Sigmoid colon (tissue), 7 donors: ENCODE measurements around the gene ASS1. TPM values are rescaled to one million over a fixed set of nuclear protein-coding genes. Genes with fewer than 3 reads are reported as not detected.
"Not testable (repeated sequence)": the region's sequence is repeated elsewhere in the genome, so short reads cannot be mapped to it uniquely, and the experiment has no call there.

ENCODE experiments used
- DNase-seq: peaks from one replicate; pipeline ENCODE4 v3.0.0-alpha.2; 2019
- H3K27ac ChIP-seq, 4 donors: fragments of 200-600 bp; sonication (generic); one replicate each; pipeline ENCODE4 v1.5.1; 2016 to 2019; ENCODE audit warnings: mild to moderate bottlenecking in 1 of 4
- H3K27me3 ChIP-seq, 3 donors: fragments of 200-600 bp; sonication (generic); one replicate each; pipeline ENCODE4 v1.5.1; 2019; ENCODE audit warnings: mild to moderate bottlenecking in 1 of 3
- H3K36me3 ChIP-seq, 4 donors: fragments of 200-600 bp; sonication (generic); one replicate each; pipeline ENCODE4 v1.5.1; 2016 to 2019
- H3K4me1 ChIP-seq, 4 donors: fragments of 200-600 bp; sonication (generic); one replicate each; pipeline ENCODE4 v1.5.1; 2017 to 2019
- H3K4me3 ChIP-seq, 4 donors: fragments of 200-600 bp; sonication (generic); one replicate each; pipeline ENCODE4 v1.5.1; 2017 to 2019; ENCODE audit warnings: mild to moderate bottlenecking in 2 of 4, moderate library complexity in 1 of 4
- H3K9me3 ChIP-seq, 4 donors: fragments of 200-600 bp in 3 of 4; sonication (generic) in 3 of 4; one replicate each; pipeline versions ENCODE4 v1.5.1 to v1.6.1; 2013 to 2019
- EP300 ChIP-seq, 4 donors: sonication (generic); formaldehyde crosslinking; IDR thresholded peaks; one replicate each; pipeline ENCODE4 v1.6.1; 2017; ENCODE audit warnings: antibody characterized with exemption in 4 of 4
- POLR2A ChIP-seq, 2 donors: fragments of 450-650 bp; IDR thresholded peaks; one replicate each; pipeline ENCODE4 v1.6.1; 2016; ENCODE audit warnings: antibody characterized with exemption in 2 of 2, mild to moderate bottlenecking in 2 of 2, moderate library complexity in 2 of 2
- POLR2AphosphoS5 ChIP-seq, 4 donors: sonication (generic); formaldehyde crosslinking; IDR thresholded peaks; one replicate each; pipeline ENCODE4 v1.6.1; 2017; ENCODE audit warnings: antibody characterized with exemption in 4 of 4
- WGBS, 2 donors: extraction: QIAGEN DNeasy Blood & Tissue Kit; methylation state at CpG; one replicate each; pipeline ENCODE4 v1.1.7; 2013; 5-methylcytosine and 5-hydroxymethylcytosine counted together
- intact Hi-C: fragments of 100-400 bp; cut with DNase I; formaldehyde crosslinking; loops from one replicate; pipeline ENCODE4 v1.15.1; 2023
- polyA plus RNA-seq, 3 donors: library from polyadenylated mRNA; stranded (reverse); fragments of 200-250 nt; gene quantifications; one replicate each; pipeline ENCODE4 v1.2.3, GENCODE V29; 2013
- total RNA-seq, 4 donors: library from RNA; depleted of rRNA; stranded (reverse); fragments of >200 nt; gene quantifications; one replicate each; pipeline ENCODE4 v1.1.0, GENCODE V29; 2016
- TF ChIP-seq, protein P1 (sequence below), 4 experiments: fragments of 450-650 bp in 3 of 4; fragments of 200-600 bp in 1 of 4; IDR thresholded peaks; one replicate each; pipeline ENCODE4 v1.5.1; 2016 to 2019; ENCODE audit warnings: antibody characterized with exemption in 4 of 4, mild to moderate bottlenecking in 3 of 4, moderate library complexity in 2 of 4
- donor health status: healthy with polysubstance abuse.
- donor health status: Bipolar disorder and iron deficiency.
- donor health status: healthy.

ASS1 gene
- total and polyA plus RNA-seq, 7 donors, result 65.8 to 1,420 (median 84.2) TPM

DNA sequence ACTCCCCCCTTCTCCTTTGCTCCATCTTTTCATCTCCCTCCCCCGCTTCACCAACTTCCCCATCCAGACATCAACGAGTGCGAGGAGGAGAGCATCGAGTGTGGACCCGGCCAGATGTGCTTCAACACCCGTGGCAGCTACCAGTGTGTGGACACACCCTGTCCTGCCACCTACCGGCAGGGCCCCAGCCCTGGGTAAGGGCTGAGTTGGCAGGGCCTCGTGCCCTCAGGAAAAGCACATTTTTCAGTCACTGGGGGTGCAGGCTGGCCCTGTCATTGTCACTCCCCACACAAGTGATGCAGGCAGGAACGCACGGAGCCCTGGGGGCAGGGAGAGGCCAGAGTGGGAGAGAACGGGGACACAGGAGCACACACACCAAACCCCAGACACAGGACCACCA is 12.4 kb upstream of the ASS1 start:
- Histone ChIP-seq H3K4me1 (peaks cover 0 to 13% (median 11%) of the 10 kb centered on the region in 4 donors), H3K27me3 (peaks cover 0 to 6% (median 0%) of the 10 kb centered on the region in 3 donors), H3K36me3 (peaks cover 0 to 39% (median 19%) of the 10 kb centered on the region in 4 donors), H3K4me3 (no peak overlapping the region), H3K9me3 (no peaks in the 10 kb centered on the region), H3K27ac (no peak overlapping the region)
- 39 to 53% methylated on average over 11 of the region's 11 CpGs for WGBS, 2 donors
- TF ChIP-seq POLR2AphosphoS5 (IDR thresholded peaks at IDR 0.05) (no peak), EP300 (IDR thresholded peaks at IDR 0.05) (no peak), POLR2A (IDR thresholded peaks at IDR 0.05) (no peak)
- TF ChIP-seq, protein P1, sequence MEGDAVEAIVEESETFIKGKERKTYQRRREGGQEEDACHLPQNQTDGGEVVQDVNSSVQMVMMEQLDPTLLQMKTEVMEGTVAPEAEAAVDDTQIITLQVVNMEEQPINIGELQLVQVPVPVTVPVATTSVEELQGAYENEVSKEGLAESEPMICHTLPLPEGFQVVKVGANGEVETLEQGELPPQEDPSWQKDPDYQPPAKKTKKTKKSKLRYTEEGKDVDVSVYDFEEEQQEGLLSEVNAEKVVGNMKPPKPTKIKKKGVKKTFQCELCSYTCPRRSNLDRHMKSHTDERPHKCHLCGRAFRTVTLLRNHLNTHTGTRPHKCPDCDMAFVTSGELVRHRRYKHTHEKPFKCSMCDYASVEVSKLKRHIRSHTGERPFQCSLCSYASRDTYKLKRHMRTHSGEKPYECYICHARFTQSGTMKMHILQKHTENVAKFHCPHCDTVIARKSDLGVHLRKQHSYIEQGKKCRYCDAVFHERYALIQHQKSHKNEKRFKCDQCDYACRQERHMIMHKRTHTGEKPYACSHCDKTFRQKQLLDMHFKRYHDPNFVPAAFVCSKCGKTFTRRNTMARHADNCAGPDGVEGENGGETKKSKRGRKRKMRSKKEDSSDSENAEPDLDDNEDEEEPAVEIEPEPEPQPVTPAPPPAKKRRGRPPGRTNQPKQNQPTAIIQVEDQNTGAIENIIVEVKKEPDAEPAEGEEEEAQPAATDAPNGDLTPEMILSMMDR (IDR thresholded peaks at IDR 0.05), result no peak
- DNase-seq, result no peak
- intact Hi-C loops, result no loop called here

GRCh38 chr9:130432796-130433167 is 12.0 kb upstream of the ASS1 start:
- TF ChIP-seq POLR2AphosphoS5 (IDR thresholded peaks at IDR 0.05) (no peak), EP300 (IDR thresholded peaks at IDR 0.05) (no peak), POLR2A (IDR thresholded peaks at IDR 0.05) (no peak)
- TF ChIP-seq, protein P1 (IDR thresholded peaks at IDR 0.05), result no peak
- WGBS, 2 donors, result 34 to 58% methylated on average over 16 of the region's 16 CpGs
- Histone ChIP-seq H3K4me3 (peak overlapping the region in 2 of 4 donors; percentile 39 to 44), H3K36me3 (peaks cover 0 to 35% (median 15%) of the 10 kb centered on the region in 4 donors), H3K9me3 (no peaks in the 10 kb centered on the region), H3K27ac (peak overlapping the region in 2 of 4 donors; percentile 8 to 47), H3K4me1 (peaks cover 0 to 13% (median 11%) of the 10 kb centered on the region in 4 donors), H3K27me3 (peaks cover 0 to 6% (median 0%) of the 10 kb centered on the region in 3 donors)
- intact Hi-C loops, result no loop called here
- no peak for DNase-seq

DNA sequence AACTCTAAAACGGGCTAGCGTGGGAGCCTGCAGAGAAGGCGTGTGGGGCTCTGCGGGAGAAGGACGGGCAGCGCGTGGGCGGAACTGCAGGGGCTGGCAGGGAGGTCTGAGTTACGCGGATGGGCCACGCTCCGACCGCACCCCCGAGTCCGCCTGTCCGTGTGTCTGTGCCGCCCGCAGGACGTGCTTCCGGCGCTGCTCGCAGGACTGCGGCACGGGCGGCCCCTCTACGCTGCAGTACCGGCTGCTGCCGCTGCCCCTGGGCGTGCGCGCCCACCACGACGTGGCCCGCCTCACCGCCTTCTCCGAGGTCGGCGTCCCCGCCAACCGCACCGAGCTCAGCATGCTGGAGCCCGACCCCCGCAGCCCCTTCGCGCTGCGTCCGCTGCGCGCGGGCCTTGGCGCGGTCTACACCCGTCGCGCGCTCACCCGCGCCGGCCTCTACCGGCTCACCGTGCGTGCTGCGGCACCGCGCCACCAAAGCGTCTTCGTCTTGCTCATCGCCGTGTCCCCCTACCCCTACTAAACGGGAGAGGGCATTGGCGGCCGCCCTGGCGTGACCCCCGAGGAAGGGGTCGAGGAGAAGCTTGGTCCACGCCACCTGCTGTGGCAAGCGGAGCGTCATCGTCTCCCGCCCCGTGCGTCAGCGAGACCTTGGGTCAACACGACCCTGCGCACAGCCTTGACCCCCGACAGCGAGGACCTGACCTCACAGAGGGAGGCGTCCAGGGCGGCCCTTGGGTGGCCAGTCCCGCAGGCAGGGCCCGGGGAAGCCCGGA is 11.4 kb upstream of the ASS1 start:
- peaks cover 0 to 29% (median 11%) of the 10 kb centered on the region in 4 donors for H3K36me3 ChIP-seq
- WGBS, 2 donors, result 3 to 6% methylated on average over 92 of the region's 92 CpGs
- no peaks in the 10 kb centered on the region for H3K9me3 ChIP-seq
- TF ChIP-seq, protein P1 (IDR thresholded peaks at IDR 0.05), result peak in 3 of 4 experiments; percentile 29 to 76 (median 73)
- no peak for TF ChIP-seq POLR2AphosphoS5 (IDR thresholded peaks at IDR 0.05)
- H3K27ac ChIP-seq, result peak overlapping the region in 2 of 4 donors; percentile 8 to 47
- DNase-seq, result no peak
- H3K4me1 ChIP-seq, result peaks cover 0 to 13% (median 11%) of the 10 kb centered on the region in 4 donors
- intact Hi-C loops, result no loop called here
- peak overlapping the region in 3 of 4 donors; percentile 31 to 44 (median 39) for H3K4me3 ChIP-seq
- H3K27me3 ChIP-seq, result peaks cover 0 to 6% (median 0%) of the 10 kb centered on the region in 3 donors

GRCh38 chr9:130433947-130434262 is 10.9 kb upstream of the ASS1 start:
- Histone ChIP-seq H3K27ac (peak overlapping the region in 1 of 4 donors; percentile 47), H3K4me1 (peaks cover 0 to 13% (median 11%) of the 10 kb centered on the region in 4 donors), H3K9me3 (no peaks in the 10 kb centered on the region), H3K27me3 (peaks cover 0 to 6% (median 0%) of the 10 kb centered on the region in 3 donors), H3K4me3 (peak overlapping the region in 1 of 4 donors; percentile 39), H3K36me3 (peaks cover 0 to 23% (median 9%) of the 10 kb centered on the region in 4 donors)
- DNase-seq, result no peak
- TF ChIP-seq, protein P1 (IDR thresholded peaks at IDR 0.05), result no peak
- TF ChIP-seq EP300 (IDR thresholded peaks at IDR 0.05), result no peak
- no peak for TF ChIP-seq POLR2AphosphoS5 (IDR thresholded peaks at IDR 0.05)
- no peak for TF ChIP-seq POLR2A (IDR thresholded peaks at IDR 0.05)
- whole genome bisulfite sequencing, 2 donors, result 18 to 50% methylated on average over 9 of the region's 9 CpGs
- intact Hi-C loops, result no loop called here

GRCh38 chr9:130434656-130435055 is 10.1 kb upstream of the ASS1 start:
- 87 to 88% methylated on average over 5 of the region's 5 CpGs for WGBS, 2 donors
- H3K4me1 ChIP-seq, result peaks cover 0 to 13% (median 11%) of the 10 kb centered on the region in 4 donors
- DNase-seq, H3K4me3 ChIP-seq, H3K27ac ChIP-seq, H3K9me3 ChIP-seq, H3K27me3 ChIP-seq, intact Hi-C loops: not testable (repeated sequence)
- H3K36me3 ChIP-seq, result peaks cover 0 to 16% (median 5%) of the 10 kb centered on the region in 4 donors
